ENCODE measurements around the gene GPC6.

The GPC6 gene

GRCh38 chr13:94412870-94413597, 1186.4 kb downstream of the GPC6 start:
- in situ Hi-C loops (cut with HindIII; ENCODE audit: low sequenced_read_pairs) = no loop called here
- H3K4me3 ChIP-seq (ENCODE audit: low read depth, low read length) = no peak overlapping the region
- no peak for TF ChIP-seq CTCF (IDR thresholded peaks at IDR 0.05; ENCODE audit: low read depth, low read length, missing control alignments)
- DNase-seq (ENCODE audit: low read depth) = no peak

GRCh38 chr13:94413598-94413944, 1187.0 kb downstream of the GPC6 start:
- TF ChIP-seq CTCF (IDR thresholded peaks at IDR 0.05; ENCODE audit: low read depth, low read length, missing control alignments) = no peak

GRCh38 chr13:94414141-94414540, 1187.5 kb downstream of the GPC6 start:
- in situ Hi-C loops (cut with HindIII; ENCODE audit: low sequenced_read_pairs) = no loop called here
- TF ChIP-seq CTCF (IDR thresholded peaks at IDR 0.05; ENCODE audit: low read depth, low read length, missing control alignments) = no peak

More at GRCh38 chr13:94413598-94413944, 1187.0 kb downstream of the GPC6 start:
- H3K4me3 ChIP-seq (ENCODE audit: low read depth, low read length) = no peak overlapping the region
- DNase-seq (ENCODE audit: low read depth) = no peak
- in situ Hi-C loops (cut with HindIII; ENCODE audit: low sequenced_read_pairs) = no loop called here

GRCh38 chr13:94414708-94415107, 1188.1 kb downstream of the GPC6 start:
- no peak overlapping the region for H3K4me3 ChIP-seq (ENCODE audit: low read depth, low read length)
- DNase-seq (ENCODE audit: low read depth) = no peak
- no peak for TF ChIP-seq CTCF (IDR thresholded peaks at IDR 0.05; ENCODE audit: low read depth, low read length, missing control alignments)
- in situ Hi-C loops (cut with HindIII; ENCODE audit: low sequenced_read_pairs) = no loop called here

More at GRCh38 chr13:94414141-94414540, 1187.5 kb downstream of the GPC6 start:
- DNase-seq (ENCODE audit: low read depth) = no peak
- H3K4me3 ChIP-seq (ENCODE audit: low read depth, low read length) = no peak overlapping the region

GRCh38 chr13:94415500-94416237, 1189.1 kb downstream of the GPC6 start:
- no peak overlapping the region for H3K4me3 ChIP-seq (ENCODE audit: low read depth, low read length)
- TF ChIP-seq CTCF (IDR thresholded peaks at IDR 0.05; ENCODE audit: low read depth, low read length, missing control alignments) = no peak
- DNase-seq (ENCODE audit: low read depth) = no peak
- in situ Hi-C loops (cut with HindIII; ENCODE audit: low sequenced_read_pairs) = no loop called here

- in situ Hi-C loops (cut with HindIII; ENCODE audit: low sequenced_read_pairs) = no loop called here
- DNase-seq (ENCODE audit: low read depth) = no peak
Measured at GRCh38 chr13:94416454-94417080, 1190.0 kb downstream of the GPC6 start.

More at GRCh38 chr13:94416454-94417080, 1190.0 kb downstream of the GPC6 start:
- TF ChIP-seq CTCF (IDR thresholded peaks at IDR 0.05; ENCODE audit: low read depth, low read length, missing control alignments) = peak; percentile 49
- H3K4me3 ChIP-seq (ENCODE audit: low read depth, low read length) = no peak overlapping the region
